ENCODE data around the gene NIP7. TPM values are rescaled to one million over a fixed set of nuclear protein-coding genes. Genes with fewer than 3 reads are reported as not detected.

Gene NIP7
- total and polyA plus RNA-seq, 9 of the 15 experiments (the other 6 are each of a cell fraction or from before 2014, with no cell fraction given), result 28.9 to 85.5 (median 72.5) TPM

DNA sequence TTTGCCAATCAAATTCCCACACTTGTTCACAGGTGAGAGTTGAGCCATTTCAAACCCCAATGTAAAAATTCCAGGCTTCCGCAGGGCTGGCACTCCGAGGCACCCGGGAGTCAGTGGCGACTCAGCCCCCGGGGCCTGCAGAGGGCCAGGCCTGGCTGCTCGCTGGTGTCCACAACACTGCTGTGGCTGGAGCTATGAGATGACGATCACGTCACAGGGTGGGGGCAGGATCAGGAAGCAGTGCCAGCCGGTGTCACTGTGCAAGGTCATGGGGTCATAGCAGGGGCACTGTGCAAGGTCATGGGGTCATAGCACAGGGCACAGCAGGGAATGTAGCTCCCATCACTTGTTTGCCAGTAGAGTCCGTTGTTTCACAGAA, 20.7 kb upstream of the NIP7 start:
- peaks cover 2 to 18% of the 10 kb centered on the region in 2 experiments; a peak in 4 of 5 replicates for H3K4me1 ChIP-seq (replicated peaks in 1 of 2; ENCODE audit: control insufficient read depth in 2 of 2, insufficient read depth in 2 of 2, low read length in 2 of 2)
- no peak overlapping the region for H3K4me2 ChIP-seq (ENCODE audit: insufficient read depth, low read length)
- H3K9me1 ChIP-seq (ENCODE audit: control insufficient read depth, insufficient read depth, low read length), result no peaks in the 10 kb centered on the region
- FAIRE-seq (no peak), ATAC-seq (no peak), DNase-seq (ENCODE audit: extremely low read depth in 1 of 4, low spot score in 3 of 4) (no peak)
- no peak overlapping the region for H3K4me3 ChIP-seq
- ChIA-PET POLR2A (interaction anchor here (0.6 to 5.5 kb wide), 3 partner anchors 9 to 405 kb away, joined by 3 to 51 read pairs (median 3); partner anchors contain the start of gene PDF), CTCF (ENCODE audit: low intra/inter-chr PET ratio) (no interaction called here)
- WGBS (ENCODE audit: insufficient coverage, low coverage, missing lambda C conversion rate), result 89% methylated on average over 10 of the region's 10 CpGs
- TF ChIP-seq ZNF253 (CRISPR knock-in tag; conservative IDR thresholded peaks at IDR 0.05) (no peak), HMG20B (CRISPR knock-in tag; IDR thresholded peaks at IDR 0.05) (no peak), ZNF699 (CRISPR knock-in tag; IDR thresholded peaks at IDR 0.05; ENCODE audit: insufficient replicate concordance) (no peak), CBFB (CRISPR knock-in tag; IDR thresholded peaks at IDR 0.05) (no peak), ZZZ3 (IDR thresholded peaks at IDR 0.05) (no peak), CBX8 (IDR thresholded peaks at IDR 0.05; ENCODE audit: borderline replicate concordance, extremely low read depth, low read depth, low read length, poor library complexity, severe bottlenecking) (no peak), POLR2G (IDR thresholded peaks at IDR 0.05; ENCODE audit: low read depth, low read length) (0 out of 2 replicates have a peak, but pooled peaks have one; percentile 24), RBM14 (IDR thresholded peaks at IDR 0.05; ENCODE audit: borderline replicate concordance, insufficient read depth, low read depth, low read length) (no peak), HDGF (IDR thresholded peaks at IDR 0.05) (no peak), ESRRA (IDR thresholded peaks at IDR 0.05; ENCODE audit: borderline replicate concordance, low read depth) (peak; percentile 70; the same call in 1 of the 2 replicates), RBFOX2 (IDR thresholded peaks at IDR 0.05; ENCODE audit: low read depth, low read length) (peak; percentile 12; the same call in 1 of the 2 replicates), ZNF584 (CRISPR knock-in tag; IDR thresholded peaks at IDR 0.05; ENCODE audit: low read depth) (no peak), ZNF143 (CRISPR knock-in tag; IDR thresholded peaks at IDR 0.05) (no peak), NR2C2 (CRISPR knock-in tag; IDR thresholded peaks at IDR 0.05) (no peak), NR2C2 (tag; IDR thresholded peaks at IDR 0.05) (no peak)
- TF ChIP-seq, protein P1, sequence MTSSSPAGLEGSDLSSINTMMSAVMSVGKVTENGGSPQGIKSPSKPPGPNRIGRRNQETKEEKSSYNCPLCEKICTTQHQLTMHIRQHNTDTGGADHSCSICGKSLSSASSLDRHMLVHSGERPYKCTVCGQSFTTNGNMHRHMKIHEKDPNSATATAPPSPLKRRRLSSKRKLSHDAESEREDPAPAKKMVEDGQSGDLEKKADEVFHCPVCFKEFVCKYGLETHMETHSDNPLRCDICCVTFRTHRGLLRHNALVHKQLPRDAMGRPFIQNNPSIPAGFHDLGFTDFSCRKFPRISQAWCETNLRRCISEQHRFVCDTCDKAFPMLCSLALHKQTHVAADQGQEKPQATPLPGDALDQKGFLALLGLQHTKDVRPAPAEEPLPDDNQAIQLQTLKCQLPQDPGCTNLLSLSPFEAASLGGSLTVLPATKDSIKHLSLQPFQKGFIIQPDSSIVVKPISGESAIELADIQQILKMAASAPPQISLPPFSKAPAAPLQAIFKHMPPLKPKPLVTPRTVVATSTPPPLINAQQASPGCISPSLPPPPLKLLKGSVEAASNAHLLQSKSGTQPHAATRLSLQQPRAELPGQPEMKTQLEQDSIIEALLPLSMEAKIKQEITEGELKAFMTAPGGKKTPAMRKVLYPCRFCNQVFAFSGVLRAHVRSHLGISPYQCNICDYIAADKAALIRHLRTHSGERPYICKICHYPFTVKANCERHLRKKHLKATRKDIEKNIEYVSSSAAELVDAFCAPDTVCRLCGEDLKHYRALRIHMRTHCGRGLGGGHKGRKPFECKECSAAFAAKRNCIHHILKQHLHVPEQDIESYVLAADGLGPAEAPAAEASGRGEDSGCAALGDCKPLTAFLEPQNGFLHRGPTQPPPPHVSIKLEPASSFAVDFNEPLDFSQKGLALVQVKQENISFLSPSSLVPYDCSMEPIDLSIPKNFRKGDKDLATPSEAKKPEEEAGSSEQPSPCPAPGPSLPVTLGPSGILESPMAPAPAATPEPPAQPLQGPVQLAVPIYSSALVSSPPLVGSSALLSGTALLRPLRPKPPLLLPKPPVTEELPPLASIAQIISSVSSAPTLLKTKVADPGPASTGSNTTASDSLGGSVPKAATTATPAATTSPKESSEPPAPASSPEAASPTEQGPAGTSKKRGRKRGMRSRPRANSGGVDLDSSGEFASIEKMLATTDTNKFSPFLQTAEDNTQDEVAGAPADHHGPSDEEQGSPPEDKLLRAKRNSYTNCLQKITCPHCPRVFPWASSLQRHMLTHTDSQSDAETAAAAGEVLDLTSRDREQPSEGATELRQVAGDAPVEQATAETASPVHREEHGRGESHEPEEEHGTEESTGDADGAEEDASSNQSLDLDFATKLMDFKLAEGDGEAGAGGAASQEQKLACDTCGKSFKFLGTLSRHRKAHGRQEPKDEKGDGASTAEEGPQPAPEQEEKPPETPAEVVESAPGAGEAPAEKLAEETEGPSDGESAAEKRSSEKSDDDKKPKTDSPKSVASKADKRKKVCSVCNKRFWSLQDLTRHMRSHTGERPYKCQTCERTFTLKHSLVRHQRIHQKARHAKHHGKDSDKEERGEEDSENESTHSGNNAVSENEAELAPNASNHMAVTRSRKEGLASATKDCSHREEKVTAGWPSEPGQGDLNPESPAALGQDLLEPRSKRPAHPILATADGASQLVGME (CRISPR knock-in tag; IDR thresholded peaks at IDR 0.05), result no peak
- H4K20me1 ChIP-seq (replicated peaks; ENCODE audit: control insufficient read depth, insufficient read depth, low read length), result peaks cover 11% of the 10 kb centered on the region; the same call in 1 of the 2 replicates
- no TSS peak for BruUV-seq (replicated peaks)
- no peaks in the 10 kb centered on the region for H3K9me3 ChIP-seq (replicated peaks; ENCODE audit: control insufficient read depth, insufficient read depth, low read depth, low read length)
- H3K36me3 ChIP-seq (ENCODE audit: control insufficient read depth, insufficient read depth, low read length), result peaks cover 94% of the 10 kb centered on the region
- no peak overlapping the region for H3K27ac ChIP-seq (ENCODE audit: extremely low read depth, low read depth, low read length)
- in situ Hi-C loops (cut with MboI) (no loop called here), intact Hi-C loops (cut with micrococcal nuclease) (no loop called here)
- peak overlapping the region in 1 of 2 experiments; percentile 17; a peak in 2 of 4 replicates for H3K9ac ChIP-seq (ENCODE audit: insufficient read depth in 1 of 2, low read depth in 2 of 2, low read length in 2 of 2)
- no peaks in the 10 kb centered on the region for H3K27me3 ChIP-seq (ENCODE audit: control insufficient read depth in 2 of 2, insufficient read depth in 2 of 2, low read length in 2 of 2)
- H3K79me2 ChIP-seq (ENCODE audit: control insufficient read depth, insufficient read depth, low read length), result peaks cover 37% of the 10 kb centered on the region
- no peak overlapping the region for H2AFZ ChIP-seq (ENCODE audit: low read depth, low read length)

Measured in K562 (cell line).